ENCODE results near the gene HELZ. TPM values are rescaled to one million over a fixed set of nuclear protein-coding genes. Genes with fewer than 3 reads are reported as not detected.

The HELZ gene
- total and polyA plus RNA-seq, 9 donors = 8.4 to 72.8 (median 55.5) TPM

- H3K9me3 ChIP-seq = no peaks in the 10 kb centered on the region
- H3K27me3 ChIP-seq = no peaks in the 10 kb centered on the region
- H3K36me3 ChIP-seq = no peaks in the 10 kb centered on the region
- peak in 3 of 5 donors; percentile 35 to 59 (median 51) for DNase-seq
- intact Hi-C loops (cut with DNase I) = loop anchor here in 1 of 4 donors (5.0 kb wide), 1 partner anchor 46 kb away; no protein-coding TSS in a partner anchor
- peak overlapping the region; percentile 83 to 98 for H3K27ac ChIP-seq
- TF ChIP-seq CTCF (IDR thresholded peaks at IDR 0.05) (no peak), POLR2A (IDR thresholded peaks at IDR 0.05) (no peak)
- H3K4me3 ChIP-seq = peak overlapping the region; percentile 95
- H3K4me1 ChIP-seq (ENCODE audit: insufficient read depth) = peaks cover 4% of the 10 kb centered on the region
- WGBS, 3 donors = 1 to 3% (median 1%) methylated on average over 26 to 75 of the region's 75 CpGs
Measured at GRCh38 chr17:67245694-67246402, 852 bp upstream of the HELZ start.

GRCh38 chr17:67244431-67245072 is 444 bp downstream of the HELZ start:
- TF ChIP-seq POLR2A (IDR thresholded peaks at IDR 0.05) (no peak), EP300 (IDR thresholded peaks at IDR 0.05) (no peak), CTCF (IDR thresholded peaks at IDR 0.05) (no peak)
- 0 to 1% (median 1%) methylated on average over 27 to 47 of the region's 47 CpGs for WGBS, 3 donors
- intact Hi-C loops (cut with DNase I) = loop anchor here in 1 of 4 donors (5.0 kb wide), 1 partner anchor 48 kb away; no protein-coding TSS in a partner anchor
- no peaks in the 10 kb centered on the region for H3K9me3 ChIP-seq
- peak; percentile 24 to 64 (median 53) for DNase-seq
- no peaks in the 10 kb centered on the region for H3K36me3 ChIP-seq
- peaks cover 4% of the 10 kb centered on the region for H3K4me1 ChIP-seq (ENCODE audit: insufficient read depth)
- no peaks in the 10 kb centered on the region for H3K27me3 ChIP-seq
- H3K4me3 ChIP-seq = peak overlapping the region; percentile 95
- peak overlapping the region; percentile 83 to 98 for H3K27ac ChIP-seq

DNA sequence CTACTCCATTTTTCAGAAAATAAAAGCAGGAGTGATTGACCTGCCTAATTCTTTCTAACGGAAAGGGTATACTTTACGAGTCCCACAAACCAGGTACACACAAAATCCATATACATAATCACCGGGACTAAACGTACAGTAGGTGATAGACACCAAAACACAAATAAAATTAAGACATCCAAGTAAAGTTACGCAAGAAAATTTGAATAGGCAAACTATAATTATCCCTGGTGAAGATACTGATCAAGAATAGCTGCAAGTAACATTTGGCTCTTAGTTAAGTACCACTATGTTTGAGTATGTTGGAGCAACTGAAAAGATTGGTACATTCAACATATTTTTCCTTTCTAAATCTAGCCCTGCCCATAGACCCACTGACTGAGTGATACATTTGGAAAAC is 1.7 kb downstream of the HELZ start:
- intact Hi-C loops (cut with DNase I) = no loop called here
- TF ChIP-seq EP300 (IDR thresholded peaks at IDR 0.05) = no peak
- TF ChIP-seq CTCF (IDR thresholded peaks at IDR 0.05) = no peak
- no peak for TF ChIP-seq POLR2A (IDR thresholded peaks at IDR 0.05)
- Histone ChIP-seq H3K9me3 (no peaks in the 10 kb centered on the region), H3K4me1 (ENCODE audit: insufficient read depth) (peaks cover 5% of the 10 kb centered on the region), H3K36me3 (no peaks in the 10 kb centered on the region), H3K27ac (no peak overlapping the region), H3K4me3 (no peak overlapping the region), H3K27me3 (no peaks in the 10 kb centered on the region)
- WGBS, 3 donors = 79 to 81% (median 80%) methylated on average over 5 of the region's 5 CpGs
- DNase-seq = no peak

DNA sequence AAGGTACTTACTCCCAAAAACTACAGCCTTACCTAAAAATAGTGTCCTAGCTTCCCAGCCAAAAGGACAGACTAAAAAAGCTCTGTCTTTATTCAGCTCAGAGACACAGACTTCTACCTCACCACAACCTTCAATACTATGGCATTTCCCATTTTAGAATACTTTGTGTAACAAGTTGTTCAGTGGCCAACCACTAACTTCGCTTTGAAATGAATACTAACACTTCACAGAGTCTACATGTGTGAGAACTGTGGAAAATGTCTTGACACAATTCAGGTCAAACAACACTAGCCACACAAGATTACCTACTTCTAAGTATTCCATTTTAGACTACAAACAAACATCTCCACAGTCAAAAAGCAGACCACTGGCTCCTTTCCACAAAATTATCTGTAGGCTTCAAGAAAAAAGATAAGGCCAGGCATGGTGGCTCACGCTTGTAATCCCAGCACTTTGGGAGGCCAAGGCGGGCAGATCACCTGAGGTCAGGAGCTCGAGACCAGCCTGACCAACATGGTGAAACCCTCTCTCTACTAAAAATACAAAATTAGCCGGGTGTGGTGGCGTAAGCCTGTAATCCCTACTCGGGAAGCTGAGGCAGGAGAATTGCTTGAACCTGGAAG is 3.2 kb downstream of the HELZ start:
- intact Hi-C loops (cut with DNase I) = no loop called here
- Histone ChIP-seq H3K27me3 (no peaks in the 10 kb centered on the region), H3K36me3 (no peaks in the 10 kb centered on the region), H3K4me1 (ENCODE audit: insufficient read depth) (peaks cover 6% of the 10 kb centered on the region), H3K27ac (no peak overlapping the region), H3K9me3 (no peaks in the 10 kb centered on the region), H3K4me3 (no peak overlapping the region)
- WGBS, 3 donors = 91 to 93% (median 92%) methylated on average over 7 of the region's 7 CpGs
- DNase-seq = no peak
- TF ChIP-seq EP300 (IDR thresholded peaks at IDR 0.05) (no peak), CTCF (IDR thresholded peaks at IDR 0.05) (no peak), POLR2A (IDR thresholded peaks at IDR 0.05) (no peak)

All from ovary (tissue), 9 donors.